Mucosa of rectum (tissue), 2 donors: ENCODE results near the gene SETD5.
"Not testable (repeated sequence)": the region's sequence is repeated elsewhere in the genome, so short reads cannot be mapped to it uniquely, and the experiment has no call there.

Experiments used
- H3K27ac ChIP-seq, 2 donors: one replicate each; pipeline ENCODE4 v1.7.0; 2013; ENCODE audit warnings: inconsistent platforms in 2 of 2, low read depth in 2 of 2, low read length in 2 of 2
- H3K27me3 ChIP-seq, 2 donors: one replicate each; pipeline ENCODE4 v1.7.0; 2013; ENCODE audit warnings: low read length in 2 of 2; ENCODE audit not compliant: control insufficient read depth in 2 of 2, insufficient read depth in 2 of 2
- H3K36me3 ChIP-seq, 2 donors: one replicate each; pipeline ENCODE4 v1.7.0; 2013; ENCODE audit warnings: low read length in 2 of 2; ENCODE audit not compliant: control insufficient read depth in 2 of 2, insufficient read depth in 2 of 2
- H3K4me1 ChIP-seq, 2 donors: one replicate each; pipeline ENCODE4 v1.7.0; 2013; ENCODE audit warnings: low read length in 2 of 2, mild to moderate bottlenecking in 1 of 2; ENCODE audit not compliant: control insufficient read depth in 2 of 2, insufficient read depth in 2 of 2
- H3K4me3 ChIP-seq, 2 donors: one replicate each; pipeline ENCODE4 v1.7.0; 2013; ENCODE audit warnings: low read length in 2 of 2
- H3K9ac ChIP-seq, 2 donors: one replicate each; pipeline ENCODE4 v1.7.0; 2013; ENCODE audit warnings: low read length in 2 of 2, low read depth in 1 of 2, mild to moderate bottlenecking in 1 of 2
- H3K9me3 ChIP-seq, 2 donors: one replicate each; pipeline ENCODE4 v1.7.0; 2013; ENCODE audit warnings: low read length in 2 of 2; ENCODE audit not compliant: control insufficient read depth in 2 of 2
- donor health status: healthy.
- donor health status: Normal muscosa, but diverticular disease.

SETD5 gene

DNA sequence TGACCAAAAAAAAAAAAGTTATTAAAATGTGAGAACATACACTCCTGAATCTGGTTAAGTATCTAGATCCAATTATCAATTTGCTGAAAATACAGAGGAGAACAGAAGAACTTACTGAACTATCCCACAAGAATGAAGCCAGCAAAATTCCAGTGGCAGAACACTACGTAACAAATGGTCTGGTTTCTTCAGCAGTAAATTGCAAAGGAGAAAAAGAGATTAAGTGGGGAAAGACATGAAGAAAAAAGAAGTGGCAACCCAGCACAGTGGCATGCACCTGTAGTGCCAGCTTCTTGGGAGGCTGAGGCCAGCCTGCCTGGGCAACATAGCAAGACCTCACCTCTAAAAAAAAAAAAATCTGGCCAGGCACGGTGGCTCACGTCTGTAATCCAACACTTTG lies 94.1 kb downstream of the SETD5 start:
- Histone ChIP-seq H3K36me3 (peaks cover 0 to 3% of the 10 kb centered on the region in 2 donors), H3K27ac (no peak overlapping the region), H3K4me1 (no peaks in the 10 kb centered on the region), H3K9me3 (no peaks in the 10 kb centered on the region), H3K9ac (no peak overlapping the region), H3K27me3 (no peaks in the 10 kb centered on the region), H3K4me3 (no peak overlapping the region)

DNA sequence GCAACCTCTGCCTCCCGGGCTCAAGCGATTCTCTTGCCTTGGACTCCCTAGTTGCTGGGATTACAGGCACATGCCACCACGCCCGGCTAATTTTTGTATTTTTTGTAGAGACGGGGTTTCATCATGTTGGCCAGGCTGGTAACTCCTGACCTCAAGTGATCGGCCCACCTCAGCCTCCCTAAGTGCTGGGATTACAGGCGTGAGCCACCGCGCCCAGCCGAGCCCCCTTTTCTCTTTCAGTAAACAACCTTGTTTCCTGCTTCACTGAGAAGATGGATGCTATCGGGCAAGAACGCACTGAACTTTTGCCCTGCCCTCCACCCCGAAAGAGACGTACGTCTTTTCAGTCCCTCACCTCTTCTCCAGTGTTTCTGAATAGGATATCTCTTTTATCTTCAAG lies 96.6 kb downstream of the SETD5 start:
- H3K27me3 ChIP-seq, H3K4me3 ChIP-seq, H3K9ac ChIP-seq, H3K4me1 ChIP-seq, H3K36me3 ChIP-seq, H3K27ac ChIP-seq, H3K9me3 ChIP-seq: not testable (repeated sequence)

GRCh38 chr3:9496893-9497292 lies 99.5 kb downstream of the SETD5 start:
- Histone ChIP-seq H3K27me3 (peaks cover 13 to 19% of the 10 kb centered on the region in 2 donors), H3K36me3 (no peaks in the 10 kb centered on the region), H3K4me3 (no peak overlapping the region), H3K9ac (no peak overlapping the region), H3K4me1 (no peaks in the 10 kb centered on the region), H3K27ac (no peak overlapping the region), H3K9me3 (no peaks in the 10 kb centered on the region)

GRCh38 chr3:9497821-9498565 lies 100.6 kb downstream of the SETD5 start:
- no peaks in the 10 kb centered on the region for H3K9me3 ChIP-seq
- no peak overlapping the region for H3K4me3 ChIP-seq
- H3K9ac ChIP-seq: no peak overlapping the region
- no peaks in the 10 kb centered on the region for H3K36me3 ChIP-seq
- peaks cover 13 to 19% of the 10 kb centered on the region in 2 donors for H3K27me3 ChIP-seq
- H3K4me1 ChIP-seq: no peaks in the 10 kb centered on the region
- no peak overlapping the region for H3K27ac ChIP-seq

GRCh38 chr3:9498781-9499180 lies 101.4 kb downstream of the SETD5 start:
- Histone ChIP-seq H3K27ac (no peak overlapping the region), H3K4me1 (no peaks in the 10 kb centered on the region), H3K4me3 (no peak overlapping the region), H3K9me3 (no peaks in the 10 kb centered on the region), H3K9ac (no peak overlapping the region), H3K27me3 (peaks cover 13 to 19% of the 10 kb centered on the region in 2 donors), H3K36me3 (no peaks in the 10 kb centered on the region)

DNA sequence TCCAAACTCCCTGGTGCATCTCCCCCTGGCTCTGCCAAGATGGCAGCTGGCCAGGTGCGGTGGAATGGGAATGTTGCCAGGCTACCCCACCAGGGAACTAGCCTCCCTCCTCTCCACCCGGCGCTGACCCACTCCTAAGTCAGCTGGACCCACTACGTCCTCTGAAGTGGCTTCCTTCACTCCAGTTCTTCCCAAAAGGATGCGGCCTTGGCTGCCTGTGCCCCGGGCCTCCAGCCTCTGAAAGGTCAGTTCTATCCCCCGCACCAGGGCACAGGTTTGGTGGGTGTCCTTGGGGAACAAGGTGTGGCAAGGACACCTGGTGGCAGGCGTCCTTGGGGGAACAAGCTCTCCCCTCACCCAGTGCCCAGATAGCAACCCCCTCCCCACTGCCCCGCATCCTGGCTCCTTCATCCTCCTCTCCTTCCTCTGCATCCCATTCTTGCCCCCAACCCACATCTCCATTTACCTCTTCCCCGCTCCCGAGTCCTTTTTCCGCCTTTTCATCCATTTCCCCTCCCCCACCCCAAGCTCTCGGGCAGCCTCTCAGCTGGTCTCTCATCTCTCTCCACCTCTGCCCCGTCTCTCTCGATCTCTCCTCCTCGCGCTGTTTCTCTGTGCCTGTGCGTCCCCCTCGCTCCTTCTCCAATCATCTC lies 102.2 kb downstream of the SETD5 start:
- Histone ChIP-seq H3K9me3 (no peaks in the 10 kb centered on the region), H3K27me3 (peaks cover 13 to 19% of the 10 kb centered on the region in 2 donors), H3K36me3 (no peaks in the 10 kb centered on the region), H3K9ac (no peak overlapping the region), H3K27ac (no peak overlapping the region), H3K4me1 (no peaks in the 10 kb centered on the region), H3K4me3 (no peak overlapping the region)

DNA sequence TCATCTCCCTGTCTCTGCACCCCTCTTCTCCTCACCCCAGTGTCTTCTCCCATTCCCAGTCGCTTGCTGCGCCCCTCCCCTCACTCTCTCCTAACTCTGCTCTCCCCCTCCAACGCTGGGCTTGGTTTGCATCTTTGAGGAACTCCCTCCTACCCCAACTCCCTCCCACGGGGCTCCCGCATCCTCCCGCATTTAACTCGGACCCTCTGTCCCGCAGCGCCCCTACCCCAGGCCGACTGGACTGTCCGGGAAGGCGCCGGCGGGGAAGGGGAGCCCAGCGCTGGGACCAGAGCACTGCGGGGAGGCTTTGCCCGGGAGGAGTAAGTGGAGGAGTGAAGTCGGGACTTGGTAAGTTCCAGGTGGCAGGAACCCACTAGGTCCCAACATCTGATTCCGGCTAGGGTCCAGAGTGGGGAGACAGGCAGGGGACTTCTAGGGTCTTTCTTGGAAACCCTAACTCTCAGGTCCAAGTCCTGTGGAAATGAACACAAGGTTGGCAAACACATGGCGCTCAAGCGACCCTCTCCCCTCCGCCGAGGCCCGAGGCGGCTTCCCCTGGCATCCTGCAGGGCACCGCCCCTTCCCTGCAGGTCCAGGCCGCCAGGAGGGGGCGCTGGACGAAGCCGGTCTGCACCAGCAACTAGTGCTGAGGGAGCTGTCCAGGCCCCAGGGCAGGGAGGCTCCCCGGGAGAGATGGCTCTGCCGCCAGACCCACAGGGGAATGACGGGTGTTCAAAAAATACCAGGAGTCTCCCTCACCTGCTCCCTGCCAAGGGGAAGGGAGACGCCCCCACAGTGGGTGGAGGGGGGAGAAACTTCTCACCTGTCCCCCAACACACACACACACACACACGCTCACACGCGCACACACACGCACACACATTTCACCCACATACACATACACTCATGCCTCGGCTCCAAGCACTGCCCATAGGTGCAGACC lies 103.0 kb downstream of the SETD5 start:
- H3K9ac ChIP-seq: no peak overlapping the region
- H3K4me3 ChIP-seq: no peak overlapping the region
- H3K27me3 ChIP-seq: peaks cover 13 to 19% of the 10 kb centered on the region in 2 donors
- no peaks in the 10 kb centered on the region for H3K4me1 ChIP-seq
- no peak overlapping the region for H3K27ac ChIP-seq
- no peaks in the 10 kb centered on the region for H3K36me3 ChIP-seq
- H3K9me3 ChIP-seq: no peaks in the 10 kb centered on the region

DNA sequence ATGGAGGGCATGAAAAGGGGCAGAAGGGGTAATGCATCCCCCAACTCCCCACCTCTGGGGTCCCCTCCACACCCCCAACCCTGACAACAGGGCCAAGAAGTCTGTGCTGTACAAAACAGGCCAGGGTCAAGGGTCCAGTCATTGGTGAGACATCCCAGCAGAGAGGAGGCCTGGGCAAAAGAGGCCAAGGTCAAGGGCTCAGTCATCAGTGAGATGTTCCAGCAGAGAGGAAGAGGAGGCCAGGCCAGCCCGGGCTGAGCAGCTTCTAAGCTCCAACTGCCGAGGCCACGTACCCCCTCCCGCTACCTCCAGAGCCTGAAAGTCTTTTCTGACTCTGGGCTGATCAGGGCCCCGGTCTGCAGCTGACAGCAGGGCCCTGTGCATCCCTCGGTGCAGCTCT lies 103.8 kb downstream of the SETD5 start:
- peaks cover 13 to 19% of the 10 kb centered on the region in 2 donors for H3K27me3 ChIP-seq
- no peak overlapping the region for H3K4me3 ChIP-seq
- H3K9ac ChIP-seq: no peak overlapping the region
- no peaks in the 10 kb centered on the region for H3K36me3 ChIP-seq
- H3K4me1 ChIP-seq: no peaks in the 10 kb centered on the region
- H3K9me3 ChIP-seq: no peaks in the 10 kb centered on the region
- no peak overlapping the region for H3K27ac ChIP-seq

- H3K4me3 ChIP-seq: no peak overlapping the region
- no peaks in the 10 kb centered on the region for H3K9me3 ChIP-seq
- no peak overlapping the region for H3K9ac ChIP-seq
- H3K27ac ChIP-seq: no peak overlapping the region
- no peaks in the 10 kb centered on the region for H3K4me1 ChIP-seq
- H3K27me3 ChIP-seq: peaks cover 13 to 27% of the 10 kb centered on the region in 2 donors
- H3K36me3 ChIP-seq: no peaks in the 10 kb centered on the region
These were observed 105.9 kb downstream of the SETD5 start for GRCh38 chr3:9503283-9503682.
